22Rv1 (cell line): Measurements from ENCODE around the gene ABTB2.

ENCODE experiments used
- H3K27ac ChIP-seq: fragments of 450-650 bp; 2 replicates; pipeline ENCODE4 v1.5.1; 2017
- ZFX ChIP-seq: fragments of 450-650 bp; IDR thresholded peaks from 2 replicates; pipeline ENCODE4 v1.6.1; 2017; ENCODE audit warnings: antibody characterized with exemption, borderline replicate concordance
- TF ChIP-seq, protein P1 (sequence below): fragments of 450-650 bp; IDR thresholded peaks from 2 replicates; pipeline ENCODE4 v1.5.1; 2017; ENCODE audit warnings: mild to moderate bottlenecking

ABTB2 gene

DNA sequence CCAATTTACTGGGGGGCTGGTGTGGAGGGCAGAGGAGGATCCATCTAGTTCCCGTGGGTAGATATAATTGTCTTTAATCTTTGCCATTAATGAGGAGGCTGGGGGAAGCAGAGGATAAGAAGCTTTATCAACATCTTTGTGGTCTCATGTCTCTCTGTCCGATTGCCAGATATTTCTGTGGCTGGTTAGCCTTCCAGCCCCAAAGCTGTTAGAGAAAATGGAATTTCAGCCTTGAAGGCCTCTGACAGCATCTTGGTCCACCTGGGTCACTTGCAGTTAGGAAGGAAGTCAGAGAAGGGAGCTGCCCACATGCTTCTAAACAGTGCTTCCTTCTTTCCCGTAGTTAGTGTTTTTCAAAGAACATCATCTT is 56.9 kb downstream of the ABTB2 start:
- no peak overlapping the region for H3K27ac ChIP-seq
- TF ChIP-seq ZFX: no peak
- TF ChIP-seq, protein P1, sequence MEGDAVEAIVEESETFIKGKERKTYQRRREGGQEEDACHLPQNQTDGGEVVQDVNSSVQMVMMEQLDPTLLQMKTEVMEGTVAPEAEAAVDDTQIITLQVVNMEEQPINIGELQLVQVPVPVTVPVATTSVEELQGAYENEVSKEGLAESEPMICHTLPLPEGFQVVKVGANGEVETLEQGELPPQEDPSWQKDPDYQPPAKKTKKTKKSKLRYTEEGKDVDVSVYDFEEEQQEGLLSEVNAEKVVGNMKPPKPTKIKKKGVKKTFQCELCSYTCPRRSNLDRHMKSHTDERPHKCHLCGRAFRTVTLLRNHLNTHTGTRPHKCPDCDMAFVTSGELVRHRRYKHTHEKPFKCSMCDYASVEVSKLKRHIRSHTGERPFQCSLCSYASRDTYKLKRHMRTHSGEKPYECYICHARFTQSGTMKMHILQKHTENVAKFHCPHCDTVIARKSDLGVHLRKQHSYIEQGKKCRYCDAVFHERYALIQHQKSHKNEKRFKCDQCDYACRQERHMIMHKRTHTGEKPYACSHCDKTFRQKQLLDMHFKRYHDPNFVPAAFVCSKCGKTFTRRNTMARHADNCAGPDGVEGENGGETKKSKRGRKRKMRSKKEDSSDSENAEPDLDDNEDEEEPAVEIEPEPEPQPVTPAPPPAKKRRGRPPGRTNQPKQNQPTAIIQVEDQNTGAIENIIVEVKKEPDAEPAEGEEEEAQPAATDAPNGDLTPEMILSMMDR: no peak

GRCh38 chr11:34300026-34300925 is 57.5 kb downstream of the ABTB2 start:
- TF ChIP-seq ZFX: no peak
- TF ChIP-seq, protein P1: no peak
- no peak overlapping the region for H3K27ac ChIP-seq

DNA sequence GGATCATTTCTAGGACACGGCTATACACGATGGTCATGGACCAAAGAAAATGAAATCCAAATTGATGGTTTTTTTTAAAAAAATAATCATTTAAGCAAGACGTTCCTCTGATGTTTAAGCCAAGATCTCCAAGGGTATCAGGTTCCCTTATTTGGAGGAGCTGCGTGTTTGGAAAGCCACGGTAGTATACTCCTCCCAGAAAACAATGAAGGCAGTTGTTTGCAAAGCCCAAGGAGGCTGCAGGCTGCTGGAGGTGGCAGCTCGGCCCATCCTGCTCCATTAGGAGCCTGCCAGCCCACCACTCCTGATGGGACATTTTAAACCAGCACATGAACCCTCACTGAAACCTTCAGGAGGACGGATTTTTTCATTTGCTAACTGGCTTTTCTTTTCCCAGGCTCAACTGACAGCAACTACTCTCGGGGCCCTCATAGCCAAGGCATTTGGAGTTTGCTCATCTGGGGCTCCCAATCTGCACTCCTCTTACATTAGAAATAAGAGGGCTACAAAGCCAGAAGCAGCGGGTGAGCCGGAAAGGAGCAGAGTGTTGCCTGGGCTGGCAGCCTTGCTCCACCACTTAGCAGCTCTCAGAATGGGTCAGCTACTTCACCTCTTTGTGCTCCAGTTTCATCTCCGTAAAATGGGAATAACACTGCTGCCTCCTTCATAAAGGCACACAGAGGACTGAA is 58.4 kb downstream of the ABTB2 start:
- TF ChIP-seq ZFX: no peak
- TF ChIP-seq, protein P1: no peak
- H3K27ac ChIP-seq: no peak overlapping the region

GRCh38 chr11:34298871-34299270 is 58.9 kb downstream of the ABTB2 start:
- H3K27ac ChIP-seq: no peak overlapping the region
- no peak for TF ChIP-seq ZFX
- TF ChIP-seq, protein P1: no peak

DNA sequence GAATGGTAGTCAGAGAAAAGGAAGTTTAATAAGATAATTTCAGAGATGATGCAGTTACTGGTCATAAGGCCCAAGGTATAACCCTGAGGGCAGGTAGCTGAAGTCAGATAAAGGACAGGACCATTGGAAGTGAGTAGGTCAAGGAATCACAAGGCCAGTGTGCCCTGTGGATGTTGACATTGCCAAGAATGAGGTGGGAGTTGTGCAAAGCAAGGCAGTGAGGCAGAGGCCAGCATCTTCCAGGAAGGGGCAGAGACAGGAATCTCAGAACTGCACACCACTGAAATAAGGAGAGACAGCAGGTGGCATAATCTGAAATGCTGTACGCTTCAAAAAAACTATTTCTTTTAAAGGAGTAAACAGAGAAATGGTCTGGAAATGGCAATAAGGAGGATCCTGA is 61.4 kb downstream of the ABTB2 start:
- TF ChIP-seq, protein P1: no peak
- no peak for TF ChIP-seq ZFX
- no peak overlapping the region for H3K27ac ChIP-seq

DNA sequence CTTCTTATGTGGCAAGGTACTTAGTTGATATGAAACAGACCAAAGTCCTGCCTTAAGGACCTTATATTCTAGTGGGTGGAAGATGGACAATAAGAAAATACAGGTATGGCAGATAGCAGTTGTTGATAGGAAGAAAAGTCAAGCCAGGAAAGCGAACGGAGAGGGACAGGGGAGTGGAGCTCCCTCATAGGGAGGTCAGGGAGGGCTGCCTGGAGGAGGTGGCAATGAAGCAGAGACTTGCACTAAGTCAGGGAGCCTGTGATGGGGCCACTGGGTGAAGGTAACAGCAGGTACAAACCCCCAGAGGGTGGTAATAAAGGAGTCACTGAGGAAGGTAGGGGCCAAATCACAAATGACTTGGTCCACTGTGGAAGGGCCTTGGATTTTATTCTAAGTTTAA is 65.3 kb downstream of the ABTB2 start:
- no peak for TF ChIP-seq ZFX
- TF ChIP-seq, protein P1: no peak
- no peak overlapping the region for H3K27ac ChIP-seq

DNA sequence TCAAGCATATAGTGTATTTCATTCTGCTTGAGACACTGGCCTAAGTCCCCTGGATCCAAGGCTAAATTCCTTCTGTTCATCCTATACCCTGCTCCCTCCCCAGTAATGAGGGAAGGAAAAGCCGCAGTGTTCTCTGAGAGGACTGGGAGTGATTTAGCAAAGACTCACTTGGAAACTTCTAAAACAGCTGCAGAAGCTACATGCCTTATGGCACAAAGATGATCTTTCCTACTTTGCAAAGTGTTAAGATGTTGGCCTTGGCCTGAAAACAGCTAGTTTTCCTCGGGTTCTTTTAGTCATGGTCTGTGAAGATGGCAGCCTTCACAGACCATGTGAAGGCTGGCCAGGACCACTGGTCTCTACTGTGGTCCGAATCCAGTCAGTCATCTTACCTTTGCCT is 65.7 kb downstream of the ABTB2 start:
- no peak for TF ChIP-seq ZFX
- TF ChIP-seq, protein P1: no peak

More for the DNA sequence above, 65.7 kb downstream of the ABTB2 start:
- no peak overlapping the region for H3K27ac ChIP-seq
